HG03097 (cell line): Measurements from ENCODE around the gene RFX7.
"Not testable (repeated sequence)": the region's sequence is repeated elsewhere in the genome, so short reads cannot be mapped to it uniquely, and the experiment has no call there.

Experiments used
- ATAC-seq: cut with Tn5 transposase; IDR thresholded peaks from one replicate; pipeline ENCODE4 v1.9.1; 2021; ENCODE audit not compliant: unreplicated experiment, low FRiP score

RFX7 gene

DNA sequence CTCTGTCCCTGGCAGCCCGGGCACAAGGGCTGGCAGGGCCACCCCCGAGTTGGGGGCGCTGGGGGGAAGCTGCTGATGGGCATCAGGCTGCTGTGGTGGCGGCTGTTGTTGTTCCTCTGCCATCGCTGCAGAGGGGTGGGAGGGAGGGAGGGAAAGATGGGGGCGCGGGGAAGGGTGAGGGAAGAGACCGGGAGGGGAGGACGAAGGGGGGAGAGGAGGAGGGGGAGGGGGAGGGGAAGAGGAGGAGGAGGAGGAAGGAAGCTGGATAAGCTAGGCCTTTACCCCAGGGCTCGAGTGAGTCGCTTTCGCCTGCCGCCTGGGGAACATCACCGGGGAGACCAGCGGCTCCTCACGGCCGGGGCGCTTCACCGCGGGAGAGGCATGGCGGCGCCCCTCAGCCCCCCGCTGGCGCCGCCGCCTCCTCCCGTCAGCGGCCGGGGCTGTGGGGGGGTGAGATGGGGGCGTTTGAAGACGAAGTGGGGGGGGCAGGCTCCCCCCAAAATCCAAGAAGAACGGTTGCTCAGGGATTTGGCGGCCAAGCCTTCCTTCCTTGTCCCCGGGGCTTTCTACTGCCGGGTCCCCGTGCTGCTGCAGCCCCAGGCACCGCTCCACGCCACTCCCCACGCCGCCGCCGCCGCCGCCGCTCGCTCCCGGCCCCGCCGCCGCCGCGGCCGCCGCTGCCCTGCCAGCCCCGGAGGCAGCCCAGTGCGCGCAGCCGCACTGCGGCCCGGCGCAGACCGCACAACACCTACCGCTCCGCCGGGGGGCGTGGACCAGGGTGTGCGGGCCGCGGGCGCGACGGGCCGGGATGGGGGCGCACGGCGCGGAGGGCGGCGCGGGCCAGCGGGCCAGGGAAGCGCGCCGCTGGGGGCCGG lies at the start of gene RFX7:
Gene RFX7, minus strand, starts transcription at position 717 of the 875 bp plus-strand sequence. Its CDS starts 594 bp downstream, at position 123.
- ATAC-seq = peak; percentile 50

DNA sequence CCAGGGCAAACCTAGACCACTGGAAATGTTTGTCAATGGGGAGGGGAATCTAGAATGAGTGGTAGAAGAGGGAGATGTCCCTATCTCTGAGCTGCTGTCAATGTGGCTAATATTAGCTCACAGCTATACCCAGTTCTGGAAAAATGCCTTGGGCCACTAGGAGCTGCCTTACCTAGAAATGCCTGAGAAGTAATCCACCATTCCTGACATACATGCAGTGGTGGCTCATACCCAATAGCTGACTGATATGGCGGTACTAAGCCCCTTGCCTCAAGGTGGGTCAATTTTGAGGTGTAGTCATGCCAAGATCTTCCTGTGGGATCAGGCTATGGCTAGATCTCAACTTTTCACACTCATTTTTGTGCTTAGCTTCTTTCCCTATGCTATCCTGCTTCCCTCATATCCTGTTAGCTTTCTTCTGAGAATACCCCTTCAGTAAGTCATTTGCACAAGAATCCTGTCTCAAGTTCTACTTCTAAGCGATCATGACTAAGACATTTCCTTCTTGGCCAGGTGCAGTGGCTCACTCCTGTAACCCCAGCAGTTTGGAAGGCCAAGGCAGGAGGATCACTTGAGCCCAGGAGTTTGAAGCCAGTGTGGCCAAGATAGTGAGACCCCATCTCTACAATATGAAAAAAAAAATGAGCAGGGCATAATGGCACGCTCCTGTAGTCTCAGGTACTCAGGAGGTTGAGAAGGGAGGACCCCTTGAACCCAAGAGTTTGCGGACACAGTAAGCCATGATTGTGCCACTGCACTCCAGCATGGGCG lies 49.1 kb upstream of the RFX7 start:
- no peak for ATAC-seq

- ATAC-seq = no peak
These were observed 48.1 kb upstream of the RFX7 start for GRCh38 chr15:56291741-56292140.

GRCh38 chr15:56286213-56286612 lies 42.5 kb upstream of the RFX7 start:
- no peak for ATAC-seq

DNA sequence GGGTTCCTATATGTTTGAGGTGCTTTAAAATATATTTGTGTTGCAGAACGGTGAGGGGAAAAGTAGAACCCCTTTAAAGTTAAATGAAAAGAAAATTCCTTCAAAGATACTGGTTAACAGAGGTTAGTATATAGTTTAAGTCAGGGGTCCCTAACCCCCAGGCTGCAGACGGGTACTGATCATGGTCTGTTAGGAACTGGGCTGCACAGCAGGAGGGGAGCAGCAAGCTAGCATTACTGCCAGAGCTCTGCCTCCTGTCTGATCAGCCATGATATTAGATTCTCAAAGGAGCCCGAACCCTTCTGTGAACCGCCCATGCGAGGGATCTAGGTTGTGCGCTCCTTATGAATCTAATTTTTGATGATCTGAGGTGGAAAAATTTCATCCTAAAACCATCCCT lies 37.5 kb upstream of the RFX7 start:
- no peak for ATAC-seq

DNA sequence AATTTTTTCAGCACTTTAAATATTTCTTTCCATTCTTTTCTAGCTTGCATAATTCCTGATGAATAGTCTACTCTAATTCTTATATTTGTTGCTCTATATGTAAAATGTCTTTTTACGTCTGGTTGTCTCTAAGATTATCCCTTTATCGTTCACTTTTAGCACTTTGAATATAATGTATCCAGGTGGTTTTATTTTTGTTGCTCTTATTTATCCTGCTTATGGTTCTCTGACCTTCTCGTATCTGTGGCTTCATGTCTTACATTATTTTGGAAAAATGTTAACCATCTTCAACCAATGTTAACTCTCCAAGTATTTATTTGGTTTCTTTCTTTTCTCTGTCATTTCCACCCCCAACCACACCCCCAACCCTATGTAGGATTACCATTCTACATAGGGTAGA lies 30.0 kb upstream of the RFX7 start:
- ATAC-seq = no peak

DNA sequence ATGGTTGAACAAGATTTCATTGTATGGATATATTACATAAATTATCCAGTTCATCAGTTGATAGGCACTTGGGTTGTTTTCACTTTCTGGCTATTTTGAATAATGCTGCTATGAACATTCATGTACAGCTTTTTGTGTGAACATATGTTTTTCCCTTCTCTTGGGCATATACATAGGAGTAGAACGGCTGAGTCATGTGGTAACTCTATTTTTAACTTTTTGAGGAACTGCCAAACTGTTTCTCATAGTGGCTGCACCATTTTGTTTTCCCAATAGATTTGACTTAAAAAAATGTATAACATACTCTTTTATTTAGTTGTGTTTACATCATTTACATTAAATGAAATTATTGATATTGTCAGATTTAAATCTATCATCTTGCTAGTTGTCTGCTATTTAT lies 28.8 kb upstream of the RFX7 start:
- ATAC-seq = no peak

- not testable (repeated sequence) for ATAC-seq
These were observed 22.8 kb upstream of the RFX7 start for GRCh38 chr15:56266465-56266864.

GRCh38 chr15:56261854-56262509 lies 18.3 kb upstream of the RFX7 start:
- ATAC-seq = no peak

GRCh38 chr15:56257306-56257705 lies 13.6 kb upstream of the RFX7 start:
- ATAC-seq = not testable (repeated sequence)

- no peak for ATAC-seq
These were observed 10.6 kb upstream of the RFX7 start for GRCh38 chr15:56254265-56254664.

- no peak for ATAC-seq
These were observed 8.7 kb upstream of the RFX7 start for GRCh38 chr15:56252386-56252785.

- no peak for ATAC-seq
These were observed 7.8 kb upstream of the RFX7 start for GRCh38 chr15:56251315-56252095.

GRCh38 chr15:56250626-56251025 lies 6.9 kb upstream of the RFX7 start:
- no peak for ATAC-seq

DNA sequence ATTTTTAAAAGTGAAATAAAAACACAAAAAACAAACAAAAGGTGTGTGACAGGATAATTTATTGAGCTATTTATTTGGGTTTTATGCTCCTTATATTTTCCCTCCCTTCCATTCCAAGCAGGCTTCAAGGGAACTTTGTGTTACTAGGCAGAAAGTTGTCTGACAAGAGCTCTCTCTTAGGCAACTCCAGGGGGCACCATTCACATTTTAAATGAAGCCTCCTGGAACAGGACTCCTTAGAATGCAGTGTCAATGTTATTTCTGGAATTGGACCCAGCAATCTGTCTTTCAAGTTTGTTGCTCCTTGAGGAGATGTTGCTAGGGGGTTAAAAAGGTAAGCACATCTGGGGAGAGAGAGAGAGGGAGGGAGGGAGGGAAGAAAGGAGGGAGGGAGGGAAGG lies 5.4 kb upstream of the RFX7 start:
- ATAC-seq = no peak

DNA sequence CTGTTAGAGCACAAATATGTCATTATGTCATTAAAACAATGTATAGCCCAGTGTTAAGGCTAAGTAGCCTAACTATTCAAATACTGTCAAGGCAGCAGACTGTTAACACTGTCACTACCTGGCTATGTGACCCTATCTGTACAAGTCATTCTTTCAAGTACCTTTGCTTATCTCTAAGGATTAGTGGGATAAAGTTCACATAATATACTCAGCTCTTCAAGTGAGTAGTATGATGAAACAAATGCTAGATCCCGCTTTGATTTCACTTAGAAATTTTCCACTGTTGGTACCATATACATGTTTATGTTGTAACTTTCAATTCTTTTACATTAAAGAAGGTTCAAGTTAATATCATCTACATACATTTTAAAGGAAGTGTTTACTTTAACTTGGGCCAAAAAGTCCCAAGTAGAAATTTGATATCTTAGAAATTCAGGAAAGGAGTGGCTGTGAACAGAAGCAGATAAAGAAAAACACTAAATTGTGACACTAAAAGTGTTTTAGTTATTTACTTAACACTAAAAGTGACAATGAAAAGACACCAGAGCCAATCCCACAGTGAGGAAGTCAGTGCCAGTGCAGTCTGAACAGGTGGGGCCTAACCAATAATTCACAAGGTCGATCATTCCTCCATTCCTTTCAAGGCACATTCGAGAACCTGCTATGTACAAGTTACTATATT lies 4.8 kb upstream of the RFX7 start:
- ATAC-seq = no peak

DNA sequence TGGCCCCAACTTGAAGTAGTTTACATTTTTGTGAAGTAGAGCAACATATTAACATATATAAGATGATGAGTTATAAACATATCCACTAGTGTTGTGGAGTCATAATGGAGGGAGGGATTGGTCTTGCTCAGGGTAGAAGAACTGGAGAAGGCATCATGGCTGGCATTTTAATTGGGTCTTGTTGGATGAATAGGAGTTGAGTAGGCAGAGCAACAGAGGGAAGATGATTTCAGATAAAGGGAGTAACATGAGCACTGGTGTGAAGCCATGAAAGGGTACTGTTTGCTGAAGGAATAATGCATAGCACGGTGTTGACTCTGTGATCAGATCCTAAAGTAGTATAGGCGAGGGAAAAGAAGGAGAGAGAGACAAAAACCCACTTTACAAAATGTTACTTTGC lies 3.6 kb upstream of the RFX7 start:
- no peak for ATAC-seq

GRCh38 chr15:56245871-56246814 lies 2.5 kb upstream of the RFX7 start:
- peak; percentile 56 for ATAC-seq
